HL-60 (cell line): ENCODE data around the gene UTP3.

Experiments used
- CTCF ChIP-seq: IDR thresholded peaks from one replicate; pipeline ENCODE4 v1.5.1; 2011; ENCODE audit warnings: low read length, control low read depth, inconsistent platforms; ENCODE audit not compliant: insufficient read depth
- REST ChIP-seq: IDR thresholded peaks from 2 replicates; pipeline ENCODE4 v1.6.1; 2012; ENCODE audit warnings: low read depth; ENCODE audit not compliant: insufficient replicate concordance

- no peak for TF ChIP-seq CTCF
- TF ChIP-seq REST: no peak
Measured at GRCh38 chr4:70678383-70678999, 9.8 kb upstream of the UTP3 start.
